Stomach (tissue), 9 donors: Measurements from ENCODE around the gene RGS3. TPM values are rescaled to one million over a fixed set of nuclear protein-coding genes. Genes with fewer than 3 reads are reported as not detected.
"Not testable (repeated sequence)": the region's sequence is repeated elsewhere in the genome, so short reads cannot be mapped to it uniquely, and the experiment has no call there.

Experiments
- DNase-seq, 2 donors: peaks; one replicate each; pipeline versions ENCODE4 v3.0.0 to v3.0.0-alpha.2; 2013 to 2019
- H3K27ac ChIP-seq, 5 donors: fragments of 200-600 bp in 4 of 5; sonication (generic) in 4 of 5; one replicate each; pipeline ENCODE4 v1.5.1; 2013 to 2019; ENCODE audit warnings: mild to moderate bottlenecking in 1 of 5, moderate library complexity in 1 of 5
- H3K27me3 ChIP-seq, 3 donors: fragments of 200-600 bp; sonication (generic); one replicate each; pipeline ENCODE4 v1.5.1; 2017 to 2019; ENCODE audit warnings: mixed run types in 1 of 3
- H3K36me3 ChIP-seq, 4 donors: fragments of 200-600 bp; sonication (generic); 1 replicate in 3 of 4; 2 replicates in 1 of 4; pipeline ENCODE4 v1.5.1; 2016 to 2019
- H3K4me1 ChIP-seq, 4 donors: fragments of 200-600 bp; sonication (generic); one replicate each; pipeline ENCODE4 v1.5.1; 2016 to 2019
- H3K4me3 ChIP-seq, 4 donors: fragments of 200-600 bp; sonication (generic) in 3 of 4; one replicate each; pipeline ENCODE4 v1.5.1; 2016 to 2019; ENCODE audit warnings: mild to moderate bottlenecking in 1 of 4
- H3K9me3 ChIP-seq, 4 donors: fragments of 200-600 bp; sonication (generic); one replicate each; pipeline ENCODE4 v1.5.1; 2016 to 2019
- EP300 ChIP-seq: sonication (generic); formaldehyde crosslinking; IDR thresholded peaks from one replicate; pipeline ENCODE4 v1.6.1; 2017; ENCODE audit warnings: antibody characterized with exemption
- POLR2A ChIP-seq, 4 donors: fragments of 450-650 bp; IDR thresholded peaks; one replicate each; pipeline ENCODE4 v1.6.1; 2016; ENCODE audit warnings: antibody characterized with exemption in 4 of 4, control low read depth in 2 of 4, mild to moderate bottlenecking in 1 of 4, moderate library complexity in 1 of 4
- POLR2AphosphoS5 ChIP-seq, 3 donors: sonication (generic); formaldehyde crosslinking; IDR thresholded peaks; one replicate each; pipeline ENCODE4 v1.6.1; 2016; ENCODE audit warnings: antibody characterized with exemption in 3 of 3
- WGBS, 5 donors: extraction: QIAGEN DNeasy Blood & Tissue Kit in 3 of 5; methylation state at CpG; one replicate each; pipeline versions ENCODE4 v1.1.5 to v1.1.7; 2013 to 2018; 5-methylcytosine and 5-hydroxymethylcytosine counted together
- intact Hi-C: fragments of 100-400 bp; cut with DNase I; formaldehyde crosslinking; loops from one replicate; pipeline ENCODE4 v1.15.1; 2023; ENCODE audit warnings: low total_unique reads
- polyA plus RNA-seq, 3 donors: library from polyadenylated mRNA; stranded (reverse); fragments of 200-250 nt; gene quantifications; one replicate each; pipeline ENCODE4 v1.2.3, GENCODE V29; 2013
- total RNA-seq, 5 donors: library from RNA; depleted of rRNA; stranded (reverse); fragments of >200 nt; gene quantifications; one replicate each; pipeline versions ENCODE4 v1.1.0 to v1.2.3, GENCODE V29; 2014 to 2016
- TF ChIP-seq, protein P1 (sequence below), 7 experiments: fragments of 450-650 bp in 4 of 7; fragments of 200-600 bp in 3 of 7; sonication (generic) in 3 of 7; IDR thresholded peaks; one replicate each; pipeline ENCODE4 v1.5.1; 2016 to 2019; ENCODE audit warnings: antibody characterized with exemption in 7 of 7, control low read depth in 2 of 7, mild to moderate bottlenecking in 1 of 7
- donor health status: healthy with polysubstance abuse.
- donor health status: Bipolar disorder and iron deficiency.
- donor health status: healthy.

RGS3 gene
- total and polyA plus RNA-seq, 8 donors = 26.6 to 71.4 (median 35.7) TPM

GRCh38 chr9:113485761-113486115 lies 22.2 kb downstream of the RGS3 start:
- TF ChIP-seq POLR2A (IDR thresholded peaks at IDR 0.05) (no peak), EP300 (no peak)
- Histone ChIP-seq H3K9me3 (no peaks in the 10 kb centered on the region), H3K4me1 (peaks cover 11 to 53% (median 25%) of the 10 kb centered on the region in 4 donors), H3K36me3 (peaks cover 0 to 4% (median 0%) of the 10 kb centered on the region in 4 donors), H3K4me3 (no peak overlapping the region), H3K27ac (peak overlapping the region in 4 of 5 donors; percentile 30 to 84 (median 74)), H3K27me3 (no peaks in the 10 kb centered on the region)
- 79 to 91% (median 88%) methylated on average over 5 of the region's 5 CpGs for WGBS, 5 donors
- no peak for DNase-seq
- intact Hi-C loops = no loop called here

GRCh38 chr9:113486327-113486726 lies 22.8 kb downstream of the RGS3 start:
- H3K27ac ChIP-seq = peak overlapping the region in 2 of 5 donors; percentile 76 to 84
- no peaks in the 10 kb centered on the region for H3K27me3 ChIP-seq
- TF ChIP-seq POLR2AphosphoS5 (IDR thresholded peaks at IDR 0.05) = no peak
- no peak for TF ChIP-seq POLR2A (IDR thresholded peaks at IDR 0.05)
- TF ChIP-seq EP300 = no peak
- TF ChIP-seq, protein P1, sequence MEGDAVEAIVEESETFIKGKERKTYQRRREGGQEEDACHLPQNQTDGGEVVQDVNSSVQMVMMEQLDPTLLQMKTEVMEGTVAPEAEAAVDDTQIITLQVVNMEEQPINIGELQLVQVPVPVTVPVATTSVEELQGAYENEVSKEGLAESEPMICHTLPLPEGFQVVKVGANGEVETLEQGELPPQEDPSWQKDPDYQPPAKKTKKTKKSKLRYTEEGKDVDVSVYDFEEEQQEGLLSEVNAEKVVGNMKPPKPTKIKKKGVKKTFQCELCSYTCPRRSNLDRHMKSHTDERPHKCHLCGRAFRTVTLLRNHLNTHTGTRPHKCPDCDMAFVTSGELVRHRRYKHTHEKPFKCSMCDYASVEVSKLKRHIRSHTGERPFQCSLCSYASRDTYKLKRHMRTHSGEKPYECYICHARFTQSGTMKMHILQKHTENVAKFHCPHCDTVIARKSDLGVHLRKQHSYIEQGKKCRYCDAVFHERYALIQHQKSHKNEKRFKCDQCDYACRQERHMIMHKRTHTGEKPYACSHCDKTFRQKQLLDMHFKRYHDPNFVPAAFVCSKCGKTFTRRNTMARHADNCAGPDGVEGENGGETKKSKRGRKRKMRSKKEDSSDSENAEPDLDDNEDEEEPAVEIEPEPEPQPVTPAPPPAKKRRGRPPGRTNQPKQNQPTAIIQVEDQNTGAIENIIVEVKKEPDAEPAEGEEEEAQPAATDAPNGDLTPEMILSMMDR (IDR thresholded peaks at IDR 0.05) = no peak
- WGBS, 5 donors = 94 to 98% (median 97%) methylated on average over 6 of the region's 6 CpGs
- H3K4me1 ChIP-seq = peaks cover 8 to 48% (median 25%) of the 10 kb centered on the region in 4 donors
- no peak for DNase-seq
- H3K9me3 ChIP-seq = no peaks in the 10 kb centered on the region
- intact Hi-C loops = no loop called here
- H3K4me3 ChIP-seq = no peak overlapping the region
- H3K36me3 ChIP-seq = peaks cover 0 to 4% (median 0%) of the 10 kb centered on the region in 4 donors

- DNase-seq = peak in 1 of 2 donors; percentile 71
- Histone ChIP-seq H3K27me3 (no peaks in the 10 kb centered on the region), H3K4me1 (peaks cover 9 to 55% (median 30%) of the 10 kb centered on the region in 4 donors), H3K9me3 (no peaks in the 10 kb centered on the region), H3K4me3 (no peak overlapping the region), H3K27ac (peak overlapping the region in 4 of 5 donors; percentile 20 to 76 (median 53)), H3K36me3 (peaks cover 0 to 4% (median 0%) of the 10 kb centered on the region in 4 donors)
- intact Hi-C loops = no loop called here
- 76 to 86% (median 80%) methylated on average over 4 of the region's 4 CpGs for WGBS, 5 donors
- TF ChIP-seq, protein P1 (IDR thresholded peaks at IDR 0.05) = no peak
- peak in 1 of 3 donors; percentile 7 for TF ChIP-seq POLR2AphosphoS5 (IDR thresholded peaks at IDR 0.05)
Observed at GRCh38 chr9:113488071-113488470, 24.5 kb downstream of the RGS3 start.

DNA sequence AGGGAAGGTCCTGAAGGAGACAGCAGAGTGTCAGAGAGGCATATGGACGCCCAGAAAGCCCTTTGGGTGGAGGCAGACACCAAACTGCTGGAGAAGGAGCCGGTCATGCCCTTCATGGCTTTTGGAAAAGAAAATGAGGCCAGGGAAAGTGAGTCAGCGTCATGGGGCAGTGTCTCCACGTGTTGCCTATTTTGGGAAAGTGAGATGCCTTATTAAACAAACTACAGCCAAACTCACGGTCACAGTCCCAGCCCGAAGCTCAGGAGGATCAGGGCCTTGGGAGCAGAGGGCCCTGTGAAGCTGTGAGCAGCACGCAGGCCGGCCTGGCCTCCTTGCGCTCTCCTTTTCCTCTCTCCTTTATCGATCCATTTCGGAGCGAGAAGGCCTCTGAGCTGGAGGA lies 25.0 kb downstream of the RGS3 start:
- intact Hi-C loops = no loop called here
- 81 to 88% (median 84%) methylated on average over 12 of the region's 12 CpGs for WGBS, 5 donors
- Histone ChIP-seq H3K4me3 (no peak overlapping the region), H3K9me3 (no peaks in the 10 kb centered on the region), H3K27ac (peak overlapping the region in 4 of 5 donors; percentile 20 to 76 (median 53)), H3K36me3 (peaks cover 0 to 4% (median 0%) of the 10 kb centered on the region in 4 donors), H3K27me3 (no peaks in the 10 kb centered on the region), H3K4me1 (peaks cover 9 to 54% (median 31%) of the 10 kb centered on the region in 4 donors)
- TF ChIP-seq POLR2AphosphoS5 (IDR thresholded peaks at IDR 0.05) = no peak
- TF ChIP-seq EP300 = peak; percentile 50
- TF ChIP-seq POLR2A (IDR thresholded peaks at IDR 0.05) = no peak
- no peak for DNase-seq

DNA sequence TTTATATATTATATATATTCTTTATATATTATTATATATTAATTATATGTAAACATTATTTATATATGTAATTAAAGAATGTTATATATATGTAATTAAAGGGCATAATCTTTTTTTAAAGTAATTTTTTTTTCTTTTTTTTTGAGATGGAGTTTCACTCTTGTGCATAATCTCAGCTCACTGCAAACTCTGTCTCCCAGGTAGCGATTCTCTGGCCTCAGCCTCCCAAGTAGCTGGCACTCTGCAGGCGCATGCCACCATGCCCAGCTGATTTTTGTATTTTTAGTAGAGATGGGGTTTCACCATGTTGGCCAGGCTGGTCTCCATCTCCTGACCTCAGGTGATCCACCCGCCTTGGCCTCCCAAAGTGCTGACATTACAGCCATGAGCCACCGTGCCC lies 27.6 kb downstream of the RGS3 start:
- H3K9me3 ChIP-seq, H3K27me3 ChIP-seq, H3K4me3 ChIP-seq, H3K36me3 ChIP-seq, DNase-seq, intact Hi-C loops: not testable (repeated sequence)
- peaks cover 0 to 31% (median 16%) of the 10 kb centered on the region in 4 donors for H3K4me1 ChIP-seq
- 90 to 98% (median 97%) methylated on average over 4 of the region's 4 CpGs for WGBS, 5 donors
- peak overlapping the region in 2 of 5 donors; percentile 6 to 63 for H3K27ac ChIP-seq
